ENCODE measurements around the gene NUTM1. TPM values are rescaled to one million over a fixed set of nuclear protein-coding genes. Genes with fewer than 3 reads are reported as not detected.
"Not testable (repeated sequence)": the region's sequence is repeated elsewhere in the genome, so short reads cannot be mapped to it uniquely, and the experiment has no call there.

The NUTM1 gene
- polyA plus RNA-seq, 6 donors from 2014 or later: not detected

DNA sequence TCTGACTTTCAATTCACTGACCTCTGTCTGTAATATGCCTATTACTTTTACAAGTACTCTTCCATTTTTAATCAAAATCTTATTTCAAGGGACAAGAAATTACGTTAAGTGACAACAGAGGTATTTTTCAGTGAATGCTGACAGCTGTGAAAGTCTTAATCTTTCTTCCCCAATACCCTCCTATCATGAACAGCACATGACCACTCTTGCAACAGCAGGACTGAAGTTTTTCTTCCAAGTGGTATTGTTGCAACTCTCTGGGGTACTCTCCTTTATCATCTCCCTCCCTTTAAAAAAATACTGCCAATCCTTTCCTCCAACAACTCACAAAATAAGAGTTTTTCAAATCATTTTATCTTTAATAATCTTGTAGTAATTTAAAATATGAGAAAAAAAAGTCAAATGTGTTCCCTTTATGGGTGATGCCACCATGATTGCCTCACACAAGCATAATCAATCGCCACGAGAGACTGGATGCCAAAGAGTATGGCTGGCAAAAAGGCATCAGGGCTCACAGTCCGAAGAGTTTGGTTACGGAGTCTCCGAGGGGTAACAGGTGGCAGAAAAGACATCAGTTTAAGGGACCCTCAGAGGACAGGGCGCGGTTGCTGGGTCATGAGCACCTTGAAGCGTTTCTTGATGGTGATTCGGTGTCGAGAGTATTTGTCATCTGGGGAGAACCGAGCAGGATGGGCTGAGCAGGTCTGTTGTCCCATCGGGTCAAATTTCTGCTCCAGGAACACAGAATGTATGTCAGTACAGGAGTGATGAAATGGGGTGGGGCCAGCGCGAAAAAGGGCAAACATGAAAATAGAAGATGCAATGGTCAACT, 1.5 kb upstream of the NUTM1 start:
- ATAC-seq (ENCODE audit: low read depth in 2 of 2) (no peak), DNase-seq (no peak)
- Mint-ChIP-seq H3K27me3 (no peaks in the 10 kb centered on the region), H3K4me1 (peaks cover 16 to 30% (median 17%) of the 10 kb centered on the region in 3 donors), H3K9me3 (no peaks in the 10 kb centered on the region), H3K27ac (peak overlapping the region in 4 of 6 donors; percentile 46 to 90 (median 82)), H3K36me3 (peaks cover 9 to 12% of the 10 kb centered on the region in 2 donors), H3K4me3 (peak overlapping the region in 2 of 8 donors; percentile 74 to 76)

DNA sequence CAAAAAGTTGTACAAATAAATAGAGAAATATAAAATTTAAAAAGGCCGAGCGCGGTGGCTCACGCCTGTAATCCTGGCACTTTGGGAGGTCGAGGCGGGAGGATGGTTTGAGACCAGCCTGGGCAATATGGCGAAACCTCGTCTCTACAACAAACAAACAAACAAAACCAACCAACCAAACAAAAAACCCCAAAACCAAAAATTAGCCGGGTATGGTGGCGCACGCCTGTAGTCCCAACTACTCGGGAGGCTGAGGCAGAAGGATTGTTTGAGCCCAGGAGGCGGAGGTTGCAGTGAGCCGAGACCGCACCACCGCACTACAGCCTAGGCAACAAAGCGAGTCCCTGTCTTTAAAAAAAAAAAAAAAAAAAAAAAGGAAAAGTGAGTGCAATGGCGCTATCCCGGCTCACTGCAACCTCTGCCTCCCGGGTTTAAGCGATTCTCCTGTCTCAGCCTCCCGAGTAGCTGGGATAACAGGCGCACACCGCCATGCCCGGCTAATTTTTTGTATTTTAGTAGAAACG, 840 bp upstream of the NUTM1 start:
- H3K4me3 Mint-ChIP-seq: peak overlapping the region in 1 of 8 donors; percentile 76
- not testable (repeated sequence) for H3K9me3 Mint-ChIP-seq; ATAC-seq (ENCODE audit: low read depth in 2 of 2); H3K27me3 Mint-ChIP-seq; H3K36me3 Mint-ChIP-seq; DNase-seq
- H3K4me1 Mint-ChIP-seq: peaks cover 11 to 27% (median 13%) of the 10 kb centered on the region in 3 donors
- peak overlapping the region in 2 of 6 donors; percentile 46 to 85 for H3K27ac Mint-ChIP-seq

DNA sequence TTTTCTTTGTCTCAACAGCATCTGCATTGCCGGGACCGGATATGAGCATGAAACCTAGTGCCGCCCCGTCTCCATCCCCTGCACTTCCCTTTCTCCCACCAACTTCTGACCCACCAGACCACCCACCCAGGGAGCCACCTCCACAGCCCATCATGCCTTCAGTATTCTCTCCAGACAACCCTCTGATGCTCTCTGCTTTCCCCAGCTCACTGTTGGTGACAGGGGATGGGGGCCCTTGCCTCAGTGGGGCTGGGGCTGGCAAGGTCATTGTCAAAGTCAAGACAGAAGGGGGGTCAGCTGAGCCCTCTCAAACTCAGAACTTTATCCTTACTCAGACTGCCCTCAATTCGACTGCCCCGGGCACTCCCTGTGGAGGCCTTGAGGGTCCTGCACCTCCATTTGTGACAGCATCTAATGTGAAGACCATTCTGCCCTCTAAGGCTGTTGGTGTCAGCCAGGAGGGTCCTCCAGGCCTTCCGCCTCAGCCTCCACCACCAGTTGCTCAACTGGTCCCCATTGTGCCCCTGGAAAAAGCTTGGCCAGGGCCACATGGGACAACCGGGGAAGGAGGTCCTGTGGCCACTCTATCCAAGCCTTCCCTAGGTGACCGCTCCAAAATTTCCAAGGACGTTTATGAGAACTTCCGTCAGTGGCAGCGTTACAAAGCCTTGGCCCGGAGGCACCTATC, 5.0 kb downstream of the NUTM1 start:
- peaks cover 0 to 4% (median 0%) of the 10 kb centered on the region in 3 donors for H3K4me1 Mint-ChIP-seq
- no peak for DNase-seq
- H3K36me3 Mint-ChIP-seq: no peaks in the 10 kb centered on the region
- no peak for ATAC-seq (ENCODE audit: low read depth in 2 of 2)
- no peak overlapping the region for H3K4me3 Mint-ChIP-seq
- H3K27ac Mint-ChIP-seq: peak overlapping the region in 2 of 6 donors; percentile 59 to 67
- H3K9me3 Mint-ChIP-seq: no peaks in the 10 kb centered on the region
- H3K27me3 Mint-ChIP-seq: no peaks in the 10 kb centered on the region

DNA sequence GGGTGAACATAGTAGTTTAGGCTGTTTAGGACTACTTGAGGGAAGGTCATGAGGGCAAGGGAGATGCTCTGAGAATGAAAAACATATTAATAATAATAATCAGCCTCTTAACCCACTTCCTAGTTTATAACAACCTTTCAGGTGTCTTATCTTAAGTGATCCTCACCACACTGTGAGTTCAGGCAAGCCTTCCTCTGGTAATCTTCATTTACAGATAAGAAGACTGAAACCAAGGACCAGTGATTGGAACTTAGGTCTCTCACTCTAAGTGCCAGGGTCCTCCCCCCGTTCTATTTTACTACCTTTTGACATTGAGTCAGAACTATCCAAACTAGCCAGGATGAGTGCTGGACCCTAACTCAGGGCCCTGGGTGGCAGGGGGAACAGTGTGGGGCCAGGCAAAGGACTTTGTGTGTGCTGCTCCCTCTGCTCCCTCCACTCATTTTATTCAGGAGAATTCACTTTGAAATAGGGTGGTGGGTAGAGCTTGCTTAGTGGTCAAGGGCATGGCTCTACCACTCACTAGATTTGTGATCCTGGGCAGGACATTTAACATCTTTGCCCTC, 5.7 kb downstream of the NUTM1 start:
- DNase-seq (no peak), ATAC-seq (ENCODE audit: low read depth in 2 of 2) (no peak)
- Mint-ChIP-seq H3K27me3 (no peaks in the 10 kb centered on the region), H3K4me1 (peaks cover 0 to 4% (median 0%) of the 10 kb centered on the region in 3 donors), H3K9me3 (no peaks in the 10 kb centered on the region), H3K36me3 (no peaks in the 10 kb centered on the region), H3K4me3 (no peak overlapping the region), H3K27ac (peak overlapping the region in 1 of 6 donors; percentile 39)

DNA sequence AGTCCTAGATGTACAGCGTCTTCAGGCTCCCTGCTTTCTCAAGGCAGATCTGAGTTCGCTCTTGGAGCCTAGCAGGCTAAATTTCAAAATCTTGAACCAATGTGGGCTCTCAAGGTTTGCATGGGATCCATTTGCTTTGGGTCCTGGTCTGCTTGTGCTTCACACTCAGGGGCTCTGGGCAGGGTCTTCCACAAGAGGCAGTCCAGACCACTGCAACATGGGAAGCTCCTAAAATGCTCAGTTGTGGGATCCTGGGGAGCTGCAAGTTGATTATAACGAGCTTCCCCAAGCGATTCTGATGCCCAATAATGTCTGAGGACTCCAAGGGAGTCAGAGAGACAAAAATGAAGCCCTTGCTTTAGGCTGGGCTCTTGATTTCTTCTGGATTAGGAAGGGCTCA, 6.7 kb downstream of the NUTM1 start:
- no peaks in the 10 kb centered on the region for H3K9me3 Mint-ChIP-seq
- peaks cover 0 to 4% (median 0%) of the 10 kb centered on the region in 3 donors for H3K4me1 Mint-ChIP-seq
- no peaks in the 10 kb centered on the region for H3K36me3 Mint-ChIP-seq
- no peak for ATAC-seq (ENCODE audit: low read depth in 2 of 2)
- H3K27ac Mint-ChIP-seq: no peak overlapping the region
- no peaks in the 10 kb centered on the region for H3K27me3 Mint-ChIP-seq
- H3K4me3 Mint-ChIP-seq: no peak overlapping the region
- DNase-seq: no peak

DNA sequence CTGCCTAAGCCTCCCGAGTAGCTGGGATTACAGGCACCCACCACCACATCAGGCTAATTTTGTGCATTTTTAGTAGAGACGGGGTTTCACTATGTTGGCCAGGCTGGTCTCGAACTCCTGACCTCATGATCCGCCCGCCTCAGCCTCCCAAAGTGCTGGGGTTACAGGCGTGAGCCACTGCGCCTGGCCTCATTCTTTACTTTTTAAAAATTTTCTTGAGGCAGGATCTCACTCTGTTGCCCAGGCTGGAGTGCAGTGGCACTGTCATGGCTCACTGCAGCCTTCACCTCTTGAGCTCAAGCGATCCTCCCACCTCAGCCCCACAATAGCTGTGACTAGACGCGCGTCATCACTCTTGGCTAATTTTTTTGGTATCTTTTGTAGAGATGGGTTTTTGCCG, 9.9 kb downstream of the NUTM1 start:
- not testable (repeated sequence) for H3K27ac Mint-ChIP-seq; H3K36me3 Mint-ChIP-seq; H3K9me3 Mint-ChIP-seq; H3K27me3 Mint-ChIP-seq; ATAC-seq (ENCODE audit: low read depth in 2 of 2); H3K4me3 Mint-ChIP-seq; DNase-seq; H3K4me1 Mint-ChIP-seq

DNA sequence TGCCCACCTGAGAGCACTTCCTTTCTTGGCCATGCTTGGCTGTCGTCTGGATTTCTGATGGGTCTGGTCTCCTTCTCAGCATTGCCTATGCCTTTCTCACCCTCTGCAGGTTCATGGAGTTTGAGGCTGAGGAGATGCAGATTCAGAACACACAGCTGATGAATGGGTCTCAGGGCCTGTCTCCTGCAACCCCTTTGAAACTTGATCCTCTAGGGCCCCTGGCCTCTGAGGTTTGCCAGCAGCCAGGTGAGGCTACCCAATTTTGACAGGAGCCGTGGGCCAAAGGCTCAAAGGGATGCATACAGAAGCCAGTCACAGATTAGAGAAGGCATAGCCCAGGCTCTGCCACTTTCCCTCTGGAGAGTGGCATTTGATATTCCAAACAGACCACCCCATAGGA, 10.5 kb downstream of the NUTM1 start:
- Mint-ChIP-seq H3K27me3 (no peaks in the 10 kb centered on the region), H3K36me3 (peaks cover 3 to 5% of the 10 kb centered on the region in 2 donors), H3K4me3 (no peak overlapping the region), H3K27ac (no peak overlapping the region), H3K9me3 (no peaks in the 10 kb centered on the region), H3K4me1 (peaks cover 0 to 4% (median 3%) of the 10 kb centered on the region in 3 donors)
- DNase-seq (no peak), ATAC-seq (ENCODE audit: low read depth in 2 of 2) (no peak)

DNA sequence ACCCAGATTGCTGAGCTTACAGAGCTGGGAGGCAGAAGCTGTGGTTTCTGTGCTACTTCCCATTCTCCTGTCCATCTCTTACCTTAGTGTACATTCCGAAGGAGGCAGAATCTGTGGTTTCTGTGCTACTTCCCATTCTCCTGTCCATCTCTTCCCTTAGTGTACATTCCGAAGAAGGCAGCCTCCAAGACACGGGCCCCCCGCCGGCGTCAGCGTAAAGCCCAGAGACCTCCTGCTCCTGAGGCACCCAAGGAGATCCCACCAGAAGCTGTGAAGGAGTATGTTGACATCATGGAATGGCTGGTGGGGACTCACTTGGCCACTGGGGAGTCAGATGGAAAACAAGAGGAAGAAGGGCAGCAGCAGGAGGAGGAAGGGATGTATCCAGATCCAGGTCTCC, 11.2 kb downstream of the NUTM1 start:
- no peak for DNase-seq
- no peaks in the 10 kb centered on the region for H3K9me3 Mint-ChIP-seq
- peaks cover 0 to 4% (median 3%) of the 10 kb centered on the region in 3 donors for H3K4me1 Mint-ChIP-seq
- no peak overlapping the region for H3K4me3 Mint-ChIP-seq
- ATAC-seq (ENCODE audit: low read depth in 2 of 2): no peak
- H3K27ac Mint-ChIP-seq: peak overlapping the region in 1 of 6 donors; percentile 11
- peaks cover 3 to 10% of the 10 kb centered on the region in 2 donors for H3K36me3 Mint-ChIP-seq
- H3K27me3 Mint-ChIP-seq: no peaks in the 10 kb centered on the region

DNA sequence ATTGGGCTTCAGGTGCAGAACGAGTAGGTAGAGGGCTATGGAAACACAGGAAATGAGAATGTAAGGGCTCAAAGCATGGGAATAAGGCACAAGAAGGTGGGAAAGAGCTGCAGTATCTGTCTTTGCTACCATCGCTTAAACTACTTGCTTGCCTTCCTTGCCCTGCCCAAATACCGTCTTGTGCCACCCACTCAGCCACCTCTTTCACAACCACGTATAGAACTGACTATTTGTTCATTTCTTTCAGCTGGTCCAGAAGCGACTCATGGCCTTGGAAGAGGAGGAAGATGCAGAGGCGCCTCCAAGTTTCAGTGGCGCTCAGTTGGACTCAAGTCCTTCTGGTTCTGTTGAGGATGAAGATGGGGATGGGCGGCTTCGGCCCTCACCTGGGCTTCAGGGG, 12.1 kb downstream of the NUTM1 start:
- H3K4me1 Mint-ChIP-seq: peaks cover 0 to 4% (median 3%) of the 10 kb centered on the region in 3 donors
- peak overlapping the region in 1 of 6 donors; percentile 14 for H3K27ac Mint-ChIP-seq
- no peak overlapping the region for H3K4me3 Mint-ChIP-seq
- H3K36me3 Mint-ChIP-seq: peaks cover 3 to 14% of the 10 kb centered on the region in 2 donors
- H3K27me3 Mint-ChIP-seq: no peaks in the 10 kb centered on the region
- ATAC-seq (ENCODE audit: low read depth in 2 of 2): no peak
- no peaks in the 10 kb centered on the region for H3K9me3 Mint-ChIP-seq
- no peak for DNase-seq

DNA sequence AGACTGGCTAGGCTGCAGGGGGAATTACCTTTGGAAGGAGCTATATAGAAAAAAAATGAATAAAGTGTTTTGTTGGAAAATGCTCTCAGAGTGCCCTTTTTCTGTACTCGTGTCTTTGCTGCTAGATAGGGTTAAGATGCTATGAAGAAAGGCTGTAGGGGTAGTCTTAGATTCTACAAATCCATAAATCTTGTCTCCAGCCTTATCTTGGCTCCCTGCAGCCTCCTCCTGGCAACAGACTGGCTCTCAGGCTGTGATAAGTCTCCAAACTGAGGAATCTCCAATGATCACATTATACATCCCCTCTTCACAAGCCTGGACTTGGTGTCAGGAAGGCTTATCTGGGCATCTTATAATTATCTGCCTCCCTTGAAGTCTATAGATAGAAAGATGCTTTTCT, 14.5 kb downstream of the NUTM1 start:
- H3K9me3 Mint-ChIP-seq: no peaks in the 10 kb centered on the region
- H3K36me3 Mint-ChIP-seq: peaks cover 3 to 27% of the 10 kb centered on the region in 2 donors
- DNase-seq (no peak), ATAC-seq (ENCODE audit: low read depth in 2 of 2) (no peak)
- no peaks in the 10 kb centered on the region for H3K27me3 Mint-ChIP-seq
- H3K4me3 Mint-ChIP-seq: peak overlapping the region in 1 of 8 donors; percentile 74
- peaks cover under 1 to 5% (median 4%) of the 10 kb centered on the region in 3 donors for H3K4me1 Mint-ChIP-seq
- no peak overlapping the region for H3K27ac Mint-ChIP-seq

DNA sequence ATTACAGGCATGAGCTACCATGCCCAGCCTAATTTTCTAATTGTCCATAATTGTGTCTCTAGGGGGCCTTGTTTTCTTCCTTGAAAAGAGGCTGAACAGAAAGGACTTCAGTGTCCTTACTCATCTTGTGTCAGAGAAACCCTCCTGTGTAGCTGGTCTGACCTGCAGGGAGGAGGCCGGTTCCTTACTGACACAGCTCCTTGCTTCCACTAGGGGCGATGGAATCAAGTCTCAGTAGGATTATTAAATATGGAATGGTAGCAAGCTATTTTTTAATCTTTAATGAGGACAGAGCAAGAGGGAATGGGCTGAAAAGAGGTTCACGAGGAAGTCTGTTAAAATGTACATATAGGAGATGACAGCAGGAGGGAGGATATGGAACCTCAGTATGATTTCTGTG, 15.3 kb downstream of the NUTM1 start:
- no peak for DNase-seq
- Mint-ChIP-seq H3K36me3 (peaks cover 3 to 32% of the 10 kb centered on the region in 2 donors), H3K4me3 (no peak overlapping the region), H3K9me3 (no peaks in the 10 kb centered on the region), H3K27ac (peak overlapping the region in 1 of 6 donors; percentile 65), H3K27me3 (no peaks in the 10 kb centered on the region), H3K4me1 (peaks cover 5 to 8% (median 5%) of the 10 kb centered on the region in 3 donors)
- ATAC-seq (ENCODE audit: low read depth in 2 of 2): no peak

DNA sequence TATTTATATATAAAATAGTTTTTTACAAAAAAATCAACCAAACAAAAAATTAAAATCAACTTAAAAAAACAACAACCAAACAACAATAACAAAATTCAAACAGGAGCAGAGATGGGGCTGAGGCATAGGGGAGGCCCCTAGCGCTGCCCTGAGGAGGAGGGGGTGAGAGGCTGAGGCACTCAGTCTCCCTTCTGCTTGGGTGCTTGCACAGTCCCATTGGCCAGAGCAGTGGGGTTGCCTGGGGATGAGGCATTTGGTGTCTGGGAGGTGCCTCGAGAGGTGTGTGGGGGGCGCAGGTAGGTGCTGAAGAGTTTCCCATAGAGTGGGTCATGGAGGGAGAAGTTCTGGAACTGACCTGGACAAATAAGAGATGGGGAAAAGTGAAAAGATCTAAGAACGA, 15.8 kb downstream of the NUTM1 start:
- Mint-ChIP-seq H3K4me3 (no peak overlapping the region), H3K9me3 (no peaks in the 10 kb centered on the region), H3K27me3 (no peaks in the 10 kb centered on the region), H3K27ac (peak overlapping the region in 3 of 6 donors; percentile 10 to 86 (median 76)), H3K4me1 (peaks cover 5 to 8% (median 5%) of the 10 kb centered on the region in 3 donors), H3K36me3 (peaks cover 3 to 32% of the 10 kb centered on the region in 2 donors)
- ATAC-seq (ENCODE audit: low read depth in 2 of 2) (no peak), DNase-seq (no peak)

DNA sequence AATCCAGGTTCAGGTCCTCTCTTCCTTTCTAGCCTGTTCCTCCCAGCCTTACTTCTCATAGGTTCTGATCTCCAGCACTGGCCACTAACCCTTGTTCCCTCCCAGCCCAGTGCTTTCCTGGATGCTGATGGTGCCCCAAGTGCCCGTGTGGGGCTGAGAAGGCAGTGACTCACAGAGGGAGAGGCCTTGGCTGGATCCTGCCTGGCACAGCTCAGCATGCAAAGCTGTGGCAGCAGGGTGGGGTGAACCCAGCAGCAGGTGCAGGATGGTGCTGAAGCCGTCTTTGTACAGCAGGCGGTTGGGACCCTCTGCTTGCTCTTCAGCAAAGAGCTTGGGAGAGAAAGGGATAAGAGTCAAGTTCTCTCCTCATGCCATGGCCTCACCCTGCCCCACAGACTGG, 16.3 kb downstream of the NUTM1 start:
- ATAC-seq (ENCODE audit: low read depth in 2 of 2) (no peak), DNase-seq (no peak)
- Mint-ChIP-seq H3K9me3 (no peaks in the 10 kb centered on the region), H3K36me3 (peaks cover 3 to 32% of the 10 kb centered on the region in 2 donors), H3K27me3 (no peaks in the 10 kb centered on the region), H3K4me3 (no peak overlapping the region), H3K4me1 (peaks cover 5 to 8% (median 5%) of the 10 kb centered on the region in 3 donors), H3K27ac (peak overlapping the region in 1 of 6 donors; percentile 10)
